Central memory CD8-positive, alpha-beta T cell (primary cell): ENCODE results near the gene SPAG4.

Experiments used
- ATAC-seq: fragments of 150-1000 bp; cut with Tn5 transposase; replicated peaks from 2 replicates; pipeline ENCODE4 v1.10.0; 2022; ENCODE audit warnings: mild to moderate bottlenecking, moderate FRiP score, moderate number of reproducible peaks; ENCODE audit not compliant: poor library complexity, severe bottlenecking; ENCODE audit errors: extremely low read depth
- DNase-seq, 2 donors: peaks; one replicate each; pipeline ENCODE4 v3.0.0; 2021; ENCODE audit warnings: low spot score in 2 of 2
- H3K27ac Mint-ChIP-seq: one replicate; pipeline ENCODE4 v1.8.0; 2022; ENCODE audit warnings: low read depth, mild to moderate bottlenecking, moderate library complexity, mixed read lengths
- H3K27me3 Mint-ChIP-seq: one replicate; pipeline ENCODE4 v1.8.0; 2022; ENCODE audit warnings: mixed read lengths
- H3K36me3 Mint-ChIP-seq: one replicate; pipeline ENCODE4 v1.8.0; 2022; ENCODE audit warnings: mild to moderate bottlenecking, moderate library complexity, mixed read lengths; ENCODE audit not compliant: insufficient read depth
- H3K4me1 Mint-ChIP-seq: one replicate; pipeline ENCODE4 v1.8.0; 2022; ENCODE audit warnings: mixed read lengths
- H3K4me3 Mint-ChIP-seq: one replicate; pipeline ENCODE4 v1.8.0; 2022; ENCODE audit warnings: mild to moderate bottlenecking, moderate library complexity, mixed read lengths
- H3K9me3 Mint-ChIP-seq: one replicate; pipeline ENCODE4 v1.8.0; 2022; ENCODE audit warnings: mixed read lengths

The SPAG4 gene

GRCh38 chr20:35586751-35587425 is 28.7 kb upstream of the SPAG4 start:
- Mint-ChIP-seq H3K36me3 (no peaks in the 10 kb centered on the region), H3K4me3 (no peak overlapping the region), H3K27ac (no peak overlapping the region), H3K4me1 (no peaks in the 10 kb centered on the region), H3K9me3 (no peaks in the 10 kb centered on the region), H3K27me3 (no peaks in the 10 kb centered on the region)
- DNase-seq: no peak
- ATAC-seq: no peak

- no peak for ATAC-seq
- Mint-ChIP-seq H3K36me3 (no peaks in the 10 kb centered on the region), H3K27me3 (no peaks in the 10 kb centered on the region), H3K4me1 (no peaks in the 10 kb centered on the region), H3K4me3 (no peak overlapping the region), H3K27ac (no peak overlapping the region), H3K9me3 (no peaks in the 10 kb centered on the region)
- DNase-seq: no peak
Observed at GRCh38 chr20:35587436-35587835, 28.2 kb upstream of the SPAG4 start.

- Mint-ChIP-seq H3K4me1 (no peaks in the 10 kb centered on the region), H3K9me3 (no peaks in the 10 kb centered on the region), H3K36me3 (no peaks in the 10 kb centered on the region), H3K4me3 (no peak overlapping the region), H3K27me3 (no peaks in the 10 kb centered on the region), H3K27ac (no peak overlapping the region)
- no peak for ATAC-seq
- DNase-seq: no peak
Observed at GRCh38 chr20:35588397-35588796, 27.2 kb upstream of the SPAG4 start.

- Mint-ChIP-seq H3K4me3 (no peak overlapping the region), H3K27ac (no peak overlapping the region), H3K9me3 (no peaks in the 10 kb centered on the region), H3K4me1 (no peaks in the 10 kb centered on the region), H3K27me3 (no peaks in the 10 kb centered on the region), H3K36me3 (no peaks in the 10 kb centered on the region)
- DNase-seq: no peak
- ATAC-seq: no peak
Observed at GRCh38 chr20:35592339-35592974, 23.2 kb upstream of the SPAG4 start.

GRCh38 chr20:35595456-35595855 is 20.2 kb upstream of the SPAG4 start:
- Mint-ChIP-seq H3K9me3 (no peaks in the 10 kb centered on the region), H3K36me3 (no peaks in the 10 kb centered on the region), H3K27me3 (no peaks in the 10 kb centered on the region), H3K4me1 (no peaks in the 10 kb centered on the region), H3K4me3 (no peak overlapping the region), H3K27ac (no peak overlapping the region)
- DNase-seq: no peak
- no peak for ATAC-seq

GRCh38 chr20:35595901-35596300 is 19.7 kb upstream of the SPAG4 start:
- no peaks in the 10 kb centered on the region for H3K36me3 Mint-ChIP-seq
- H3K27ac Mint-ChIP-seq: no peak overlapping the region
- H3K4me3 Mint-ChIP-seq: no peak overlapping the region
- ATAC-seq (no peak), DNase-seq (no peak)
- H3K9me3 Mint-ChIP-seq: no peaks in the 10 kb centered on the region
- H3K4me1 Mint-ChIP-seq: no peaks in the 10 kb centered on the region
- H3K27me3 Mint-ChIP-seq: no peaks in the 10 kb centered on the region

GRCh38 chr20:35597186-35597585 is 18.4 kb upstream of the SPAG4 start:
- H3K4me1 Mint-ChIP-seq: no peaks in the 10 kb centered on the region
- no peak overlapping the region for H3K4me3 Mint-ChIP-seq
- H3K27me3 Mint-ChIP-seq: no peaks in the 10 kb centered on the region
- H3K36me3 Mint-ChIP-seq: no peaks in the 10 kb centered on the region
- DNase-seq (no peak), ATAC-seq (no peak)
- H3K9me3 Mint-ChIP-seq: no peaks in the 10 kb centered on the region
- no peak overlapping the region for H3K27ac Mint-ChIP-seq

GRCh38 chr20:35598476-35598875 is 17.2 kb upstream of the SPAG4 start:
- ATAC-seq (no peak), DNase-seq (no peak)
- Mint-ChIP-seq H3K4me3 (no peak overlapping the region), H3K9me3 (no peaks in the 10 kb centered on the region), H3K36me3 (no peaks in the 10 kb centered on the region), H3K4me1 (no peaks in the 10 kb centered on the region), H3K27ac (no peak overlapping the region), H3K27me3 (no peaks in the 10 kb centered on the region)

GRCh38 chr20:35598899-35599775 is 16.5 kb upstream of the SPAG4 start:
- Mint-ChIP-seq H3K4me3 (no peak overlapping the region), H3K27ac (no peak overlapping the region), H3K27me3 (no peaks in the 10 kb centered on the region), H3K36me3 (no peaks in the 10 kb centered on the region), H3K9me3 (no peaks in the 10 kb centered on the region), H3K4me1 (no peaks in the 10 kb centered on the region)
- no peak for DNase-seq
- ATAC-seq: no peak

- H3K4me1 Mint-ChIP-seq: no peaks in the 10 kb centered on the region
- no peak overlapping the region for H3K4me3 Mint-ChIP-seq
- H3K9me3 Mint-ChIP-seq: no peaks in the 10 kb centered on the region
- no peak for DNase-seq
- H3K27me3 Mint-ChIP-seq: no peaks in the 10 kb centered on the region
- H3K27ac Mint-ChIP-seq: no peak overlapping the region
- H3K36me3 Mint-ChIP-seq: no peaks in the 10 kb centered on the region
- ATAC-seq: no peak
Observed at GRCh38 chr20:35599776-35600120, 15.9 kb upstream of the SPAG4 start.

GRCh38 chr20:35600176-35600992 is 15.2 kb upstream of the SPAG4 start:
- ATAC-seq (no peak), DNase-seq (no peak)
- Mint-ChIP-seq H3K36me3 (no peaks in the 10 kb centered on the region), H3K4me1 (no peaks in the 10 kb centered on the region), H3K27me3 (no peaks in the 10 kb centered on the region), H3K9me3 (no peaks in the 10 kb centered on the region), H3K4me3 (peak overlapping the region; percentile 72), H3K27ac (no peak overlapping the region)
